Endothelial cell of umbilical vein (primary cell): Measurements from ENCODE around the gene CMIP. TPM values are rescaled to one million over a fixed set of nuclear protein-coding genes. Genes with fewer than 3 reads are reported as not detected.

Experiments used
- BruUV-seq: library from RNA; stranded (reverse); fragments of 400-500 nt; replicated peaks from 2 replicates; lab custom pipeline; 2021; lab: Mats Ljungman, UMichigan
- CTCF ChIA-PET: fragments of 300-600, 350-600 bp; sonication (Branson Sonifier 250); formaldehyde crosslinking; loops from one replicate; lab custom pipeline; 2021; ENCODE audit warnings: antibody characterized with exemption, inconsistent platforms; lab: Charles Lee
- POLR2A ChIA-PET: fragments of 300-600, 350-600 bp; sonication (Branson Sonifier 250); formaldehyde crosslinking; loops from one replicate; lab custom pipeline; 2021; ENCODE audit warnings: antibody characterized with exemption, inconsistent platforms; lab: Charles Lee
- DNase-seq: peaks from one replicate; pipeline ENCODE4 v3.0.0-alpha.2; 2011; ENCODE audit warnings: low read depth, low spot score
- FAIRE-seq: peaks from 2 replicates; lab custom pipeline; 2011; peaks lifted over from hg19 to GRCh38; lab: Jason Lieb, UNC
- H2AFZ ChIP-seq: 2 replicates; pipeline ENCODE4 v1.6.0; 2012; ENCODE audit warnings: low read depth, low read length, control low read depth, inconsistent platforms
- H3K27ac ChIP-seq: 2 replicates; pipeline ENCODE4 v1.5.1; 2011; ENCODE audit warnings: low read depth, mild to moderate bottlenecking, control low read depth, low read length, moderate library complexity; ENCODE audit not compliant: insufficient read depth
- H3K27me3 ChIP-seq, 2 experiments: 2 replicates each; pipeline versions ENCODE4 v1.6.0 to v1.6.1; 2011; ENCODE audit warnings: low read length in 2 of 2, mixed read lengths in 1 of 2; ENCODE audit not compliant: control insufficient read depth in 2 of 2, insufficient read depth in 2 of 2
- H3K36me3 ChIP-seq, 2 experiments: 2 replicates in 1 of 2; 3 replicates in 1 of 2; pipeline ENCODE4 v1.5.1; 2011; ENCODE audit warnings: low read length in 2 of 2, mild to moderate bottlenecking in 1 of 2, moderate library complexity in 1 of 2; ENCODE audit not compliant: control insufficient read depth in 2 of 2, insufficient read depth in 2 of 2; ENCODE audit errors: extremely low read depth in 1 of 2
- H3K4me1 ChIP-seq: 3 replicates; pipeline ENCODE4 v1.5.1; 2011; ENCODE audit warnings: mild to moderate bottlenecking, low read length; ENCODE audit not compliant: control insufficient read depth, insufficient read depth; ENCODE audit errors: extremely low read depth
- H3K4me2 ChIP-seq: 2 replicates; pipeline ENCODE4 v1.6.1; 2011; ENCODE audit warnings: low read length, control low read depth, mixed read lengths; ENCODE audit not compliant: insufficient read depth
- H3K4me3 ChIP-seq, 3 experiments: fragments of 200-600 bp in 1 of 3; sonication (generic), shearing (Covaris generic) in 1 of 3; replicated peaks in 1 of 3; 2 replicates each; pipeline ENCODE4 v1.5.1; 2011 to 2016; ENCODE audit warnings: control low read depth in 3 of 3, low read length in 3 of 3, mild to moderate bottlenecking in 2 of 3, inconsistent platforms in 1 of 3, low read depth in 1 of 3, moderate library complexity in 1 of 3; ENCODE audit not compliant: insufficient read depth in 1 of 3
- H3K79me2 ChIP-seq: 2 replicates; pipeline ENCODE4 v1.6.0; 2012; ENCODE audit warnings: low read length, inconsistent platforms; ENCODE audit not compliant: control insufficient read depth, insufficient read depth
- H3K9ac ChIP-seq: replicated peaks from 2 replicates; pipeline ENCODE3; 2011; ENCODE audit warnings: low read length, control low read depth; ENCODE audit not compliant: insufficient read depth; ENCODE audit errors: extremely low read depth
- H3K9me1 ChIP-seq: replicated peaks from 3 replicates; pipeline ENCODE4 v1.6.0; 2011; ENCODE audit warnings: mild to moderate bottlenecking, low read length; ENCODE audit not compliant: control insufficient read depth, insufficient read depth; ENCODE audit errors: extremely low read depth
- H3K9me3 ChIP-seq: replicated peaks from 2 replicates; pipeline ENCODE4 v1.5.1; 2012; ENCODE audit warnings: low read length, inconsistent platforms; ENCODE audit not compliant: control insufficient read depth, insufficient read depth
- H4K20me1 ChIP-seq: replicated peaks from 2 replicates; pipeline ENCODE3; 2011; ENCODE audit warnings: mild to moderate bottlenecking, low read length; ENCODE audit not compliant: control insufficient read depth, insufficient read depth; ENCODE audit errors: extremely low read depth
- EZH2 ChIP-seq: IDR thresholded peaks from 2 replicates; pipeline ENCODE4 v1.6.1; 2012; ENCODE audit warnings: borderline replicate concordance, low read depth, mild to moderate bottlenecking, moderate library complexity, low read length, inconsistent platforms; ENCODE audit not compliant: severe bottlenecking
- FOS ChIP-seq: IDR thresholded peaks from 2 replicates; pipeline ENCODE4 v1.6.1; 2011; ENCODE audit warnings: mild to moderate bottlenecking, low read length, moderate library complexity, borderline replicate concordance; ENCODE audit not compliant: insufficient read depth
- GATA2 ChIP-seq: IDR thresholded peaks from 2 replicates; pipeline ENCODE4 v1.7.0; 2011; ENCODE audit warnings: low read depth, mild to moderate bottlenecking, moderate library complexity, mixed read lengths, low read length; ENCODE audit not compliant: insufficient read length, insufficient read depth
- JUN ChIP-seq: IDR thresholded peaks from 2 replicates; pipeline ENCODE4 v1.6.1; 2011; ENCODE audit warnings: borderline replicate concordance, low read depth; ENCODE audit not compliant: insufficient read length, insufficient read depth
- MYC ChIP-seq: IDR thresholded peaks from one replicate; pipeline ENCODE4 v1.6.1; 2011; ENCODE audit warnings: mild to moderate bottlenecking, low read depth, low read length
- POLR2A ChIP-seq: IDR thresholded peaks from 2 replicates; pipeline ENCODE4 v1.6.1; 2012; ENCODE audit warnings: low read depth, mild to moderate bottlenecking, control low read depth, low read length
- POLR2AphosphoS5 ChIP-seq: IDR thresholded peaks from 2 replicates; pipeline ENCODE4 v1.6.1; 2012; ENCODE audit warnings: low read depth, mild to moderate bottlenecking, control low read depth, low read length, moderate library complexity; ENCODE audit not compliant: insufficient read depth
- dilution Hi-C: fragments of 300-500 bp; cut with MboI; formaldehyde crosslinking; loops from one replicate; pipeline ENCODE4 v1.15.0; 2019; ENCODE audit warnings: low sequenced_read_pairs; ENCODE audit not compliant: extremely low pct_ligation_motif_present
- intact Hi-C: fragments of 100-400 bp; cut with micrococcal nuclease; formaldehyde crosslinking; loops from one replicate; pipeline ENCODE4 v1.10.0; 2022
- polyA plus RNA-seq, 4 experiments: library from polyadenylated mRNA; depleted of rRNA in 3 of 4; stranded (reverse) in 3 of 4; unstranded in 1 of 4; fragments of >200 nt; gene quantifications; 2 replicates each; pipeline versions ENCODE4 v1.2.1 to v1.2.3, GENCODE V29; 2011 to 2012; ENCODE audit warnings: missing spikeins in 1 of 4
- total RNA-seq: library from RNA; stranded (reverse); gene quantifications from 2 replicates; pipeline ENCODE4 v1.2.3, GENCODE V29; 2021
- TF ChIP-seq, protein P1 (sequence below), 2 donors: IDR thresholded peaks; 1 replicate in 1 of 2; 2 replicates in 1 of 2; pipeline ENCODE4 v1.5.1; 2011; ENCODE audit warnings: low read length in 2 of 2, mild to moderate bottlenecking in 2 of 2, moderate library complexity in 2 of 2, control low read depth in 1 of 2, inconsistent platforms in 1 of 2, low read depth in 1 of 2; ENCODE audit not compliant: insufficient read depth in 1 of 2; ENCODE audit errors: extremely low read depth in 1 of 2
- TF ChIP-seq, protein P2 (sequence below): IDR thresholded peaks from 2 replicates; pipeline ENCODE4 v1.6.1; 2011; ENCODE audit not compliant: insufficient read depth, insufficient read length

CMIP gene
- total and polyA plus RNA-seq, 2 donors (not counting 3 experiments of a cell fraction or from before 2014, with no cell fraction given): 29.0 to 101 TPM

DNA sequence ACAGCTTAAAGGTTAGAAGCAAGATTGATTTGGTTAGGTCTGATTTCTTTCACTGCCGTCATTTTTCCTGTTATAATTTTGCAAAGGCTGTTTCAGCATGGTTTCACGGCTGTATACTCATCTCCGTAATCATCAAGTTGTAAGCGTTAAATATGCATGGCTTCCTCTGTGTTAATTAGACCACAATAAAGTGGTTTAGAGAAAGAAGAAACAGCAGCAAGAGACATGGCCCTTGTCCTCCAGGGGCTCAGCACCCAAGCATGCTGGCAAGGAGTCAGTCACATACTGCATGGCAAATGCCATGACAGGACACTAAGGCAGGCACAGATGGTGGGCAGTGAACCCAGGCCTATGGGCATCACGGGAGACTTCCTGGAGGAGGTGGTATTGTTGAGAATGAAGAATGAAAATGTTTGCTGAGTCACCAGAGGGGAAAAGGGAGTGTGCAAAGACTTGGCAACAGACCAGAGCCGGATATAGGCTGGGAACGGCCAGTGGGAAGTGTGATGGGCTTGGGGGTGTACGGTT is 273.1 kb downstream of the CMIP start:
- no peak overlapping the region for H3K27ac ChIP-seq
- no peaks in the 10 kb centered on the region for H3K9me1 ChIP-seq
- dilution Hi-C loops: no loop called here
- TF ChIP-seq, protein P1, sequence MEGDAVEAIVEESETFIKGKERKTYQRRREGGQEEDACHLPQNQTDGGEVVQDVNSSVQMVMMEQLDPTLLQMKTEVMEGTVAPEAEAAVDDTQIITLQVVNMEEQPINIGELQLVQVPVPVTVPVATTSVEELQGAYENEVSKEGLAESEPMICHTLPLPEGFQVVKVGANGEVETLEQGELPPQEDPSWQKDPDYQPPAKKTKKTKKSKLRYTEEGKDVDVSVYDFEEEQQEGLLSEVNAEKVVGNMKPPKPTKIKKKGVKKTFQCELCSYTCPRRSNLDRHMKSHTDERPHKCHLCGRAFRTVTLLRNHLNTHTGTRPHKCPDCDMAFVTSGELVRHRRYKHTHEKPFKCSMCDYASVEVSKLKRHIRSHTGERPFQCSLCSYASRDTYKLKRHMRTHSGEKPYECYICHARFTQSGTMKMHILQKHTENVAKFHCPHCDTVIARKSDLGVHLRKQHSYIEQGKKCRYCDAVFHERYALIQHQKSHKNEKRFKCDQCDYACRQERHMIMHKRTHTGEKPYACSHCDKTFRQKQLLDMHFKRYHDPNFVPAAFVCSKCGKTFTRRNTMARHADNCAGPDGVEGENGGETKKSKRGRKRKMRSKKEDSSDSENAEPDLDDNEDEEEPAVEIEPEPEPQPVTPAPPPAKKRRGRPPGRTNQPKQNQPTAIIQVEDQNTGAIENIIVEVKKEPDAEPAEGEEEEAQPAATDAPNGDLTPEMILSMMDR (IDR thresholded peaks at IDR 0.05; ENCODE audit: extremely low read depth in 1 of 2, insufficient read depth in 1 of 2, low read depth in 1 of 2, low read length in 2 of 2): no peak
- TF ChIP-seq EZH2 (no peak), FOS (peak; percentile 42), POLR2AphosphoS5 (peak; percentile 46), POLR2A (no peak), GATA2 (no peak), MYC (no peak), JUN (peak; percentile 45)
- TF ChIP-seq, protein P2, sequence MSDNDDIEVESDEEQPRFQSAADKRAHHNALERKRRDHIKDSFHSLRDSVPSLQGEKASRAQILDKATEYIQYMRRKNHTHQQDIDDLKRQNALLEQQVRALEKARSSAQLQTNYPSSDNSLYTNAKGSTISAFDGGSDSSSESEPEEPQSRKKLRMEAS: no peak
- H3K4me1 ChIP-seq: peaks cover 14% of the 10 kb centered on the region
- H3K27me3 ChIP-seq: no peaks in the 10 kb centered on the region
- BruUV-seq: no TSS peak
- no peak overlapping the region for H3K4me3 ChIP-seq
- H3K36me3 ChIP-seq: no peaks in the 10 kb centered on the region
- no peak overlapping the region for H3K4me2 ChIP-seq
- no peak overlapping the region for H3K9ac ChIP-seq
- H3K79me2 ChIP-seq: no peaks in the 10 kb centered on the region
- H2AFZ ChIP-seq: no peak overlapping the region
- DNase-seq (peak; percentile 70), FAIRE-seq (peak; percentile 83)
- ChIA-PET POLR2A (no interaction called here), CTCF (interaction anchor here (0.5 to 2.8 kb wide), 3 partner anchors 14 to 314 kb away, joined by 3 to 8 read pairs (median 3); no protein-coding TSS in a partner anchor)
- no peaks in the 10 kb centered on the region for H4K20me1 ChIP-seq
- H3K9me3 ChIP-seq: no peaks in the 10 kb centered on the region
- intact Hi-C loops: no loop called here
